Stimulated activated naive CD8-positive, alpha-beta T cell treated with anti-CD3 and anti-CD28 coated beads, Interleukin-15, Interleukin-2, amounts not matched to agents 100 U/mL and 50 U/mL, for 24 hours (primary cell): ENCODE results near the gene MOK.

Source experiments
- ATAC-seq: fragments of 150-1000 bp; cut with Tn5 transposase; one replicate; pipeline ENCODE4 v1.10.0; 2021
- DNase-seq: peaks from one replicate; pipeline ENCODE4 v3.0.0; 2021

MOK gene

DNA sequence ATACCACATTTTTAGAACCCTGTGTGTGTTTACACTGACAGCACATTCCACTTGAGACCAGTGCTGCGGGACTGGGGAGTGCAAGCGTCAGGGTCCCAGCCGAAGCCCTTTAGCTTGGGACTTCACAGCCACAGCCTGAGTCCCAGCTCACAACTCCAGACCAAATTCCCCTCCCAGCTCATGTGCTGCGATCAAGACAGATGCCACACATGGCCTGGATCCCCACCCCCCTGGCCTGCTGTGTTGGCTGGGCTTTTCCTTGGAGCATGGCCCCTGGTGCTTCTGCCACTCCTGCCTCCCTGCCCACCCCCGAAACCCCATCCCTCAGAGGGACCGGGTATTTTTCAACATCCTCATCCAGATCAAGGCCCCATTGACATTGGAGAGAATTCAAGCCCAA is 101.6 kb downstream of the MOK start:
- ATAC-seq: no peak

DNA sequence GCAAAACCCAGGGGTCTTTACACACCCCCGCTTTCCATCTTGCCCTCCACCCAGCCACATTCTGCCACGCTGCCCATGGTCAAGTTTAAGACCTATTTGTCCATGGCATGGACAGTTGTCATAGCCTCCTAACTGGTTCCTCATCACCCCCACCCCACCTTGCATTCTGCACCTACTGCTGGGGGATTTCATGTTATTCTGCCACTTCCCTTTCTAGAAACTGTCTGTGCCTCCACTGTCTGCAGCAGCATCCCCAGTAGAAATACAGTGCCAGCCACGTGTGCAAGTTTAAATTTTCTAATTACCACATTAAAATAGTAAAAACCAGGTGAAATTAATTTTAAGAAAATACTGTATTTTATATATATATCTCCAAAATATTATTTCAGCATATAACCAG is 102.0 kb downstream of the MOK start:
- DNase-seq (no peak), ATAC-seq (no peak)

More for the DNA sequence above, 101.6 kb downstream of the MOK start:
- DNase-seq: no peak

DNA sequence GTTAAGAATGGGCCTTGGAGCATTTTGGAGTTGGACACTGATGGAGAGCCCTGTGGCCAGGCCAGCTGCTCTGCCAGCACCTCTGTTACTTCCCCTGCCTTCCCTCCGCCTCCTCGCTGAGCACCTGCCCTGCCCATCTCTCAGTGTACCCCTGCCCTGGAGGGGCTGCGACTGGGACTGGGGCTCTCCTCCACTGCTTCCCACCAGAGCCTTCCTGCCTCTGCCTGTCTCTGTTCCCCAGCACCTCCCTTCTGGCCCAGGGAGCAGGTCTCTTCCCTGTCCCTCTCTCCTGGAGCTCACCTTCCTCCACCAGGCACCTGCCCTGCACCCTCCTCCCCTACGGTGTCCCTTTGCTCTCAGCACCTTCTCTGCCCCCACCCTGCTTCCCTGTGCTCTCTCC is 103.2 kb downstream of the MOK start:
- DNase-seq: no peak
- ATAC-seq: no peak

DNA sequence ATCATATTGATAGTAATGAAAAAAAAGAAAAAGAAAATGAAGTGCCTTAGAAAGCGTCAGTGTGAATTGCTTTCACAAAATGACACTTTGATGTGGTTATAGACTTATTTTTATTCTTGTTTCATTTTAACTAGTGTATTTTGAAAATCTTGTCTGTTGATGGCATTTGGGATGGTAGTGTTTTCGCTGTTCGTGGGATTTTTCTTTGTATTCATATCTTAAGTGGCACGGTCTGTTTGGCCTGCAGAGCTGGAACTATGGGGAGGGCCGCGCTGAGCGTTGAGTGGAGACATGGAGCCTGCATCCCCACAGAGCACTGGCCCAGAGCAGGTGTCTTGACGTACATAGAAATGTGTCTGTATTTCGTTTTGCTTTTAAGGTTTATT is 103.6 kb downstream of the MOK start:
- peak; percentile 36 for DNase-seq
- peak; percentile 65 for ATAC-seq

DNA sequence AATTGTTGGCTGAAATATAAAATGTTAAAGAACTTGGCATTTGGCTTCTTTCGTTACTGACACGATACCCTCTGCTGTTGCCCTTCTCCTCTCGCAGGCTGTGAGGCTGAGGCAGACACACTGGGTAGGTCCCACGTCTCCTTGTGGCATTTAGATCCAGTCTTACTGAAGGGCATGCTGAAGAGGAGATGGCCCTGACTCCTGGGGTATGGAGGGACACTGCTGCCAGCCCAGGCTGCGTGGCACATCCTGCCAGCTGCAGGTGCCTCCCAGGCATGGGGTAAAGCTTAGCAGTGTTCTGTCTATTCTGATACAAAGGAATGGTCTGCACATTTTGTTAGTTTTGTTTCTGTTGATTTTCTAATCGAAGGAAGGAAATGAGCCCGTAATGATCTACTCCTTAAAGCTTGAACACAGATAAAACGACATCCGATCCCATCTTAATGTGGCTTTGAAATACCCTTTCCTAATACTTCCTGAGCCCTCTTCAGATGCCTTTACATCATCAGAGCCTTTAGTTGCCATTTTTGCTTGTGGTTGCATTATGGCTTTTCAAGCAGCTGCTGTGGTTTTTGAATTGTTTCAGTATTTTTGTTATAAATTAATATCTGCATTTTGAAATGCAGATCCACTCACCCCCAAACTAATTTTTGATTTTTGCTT is 104.1 kb downstream of the MOK start:
- ATAC-seq (peak; percentile 14), DNase-seq (peak; percentile 14)

DNA sequence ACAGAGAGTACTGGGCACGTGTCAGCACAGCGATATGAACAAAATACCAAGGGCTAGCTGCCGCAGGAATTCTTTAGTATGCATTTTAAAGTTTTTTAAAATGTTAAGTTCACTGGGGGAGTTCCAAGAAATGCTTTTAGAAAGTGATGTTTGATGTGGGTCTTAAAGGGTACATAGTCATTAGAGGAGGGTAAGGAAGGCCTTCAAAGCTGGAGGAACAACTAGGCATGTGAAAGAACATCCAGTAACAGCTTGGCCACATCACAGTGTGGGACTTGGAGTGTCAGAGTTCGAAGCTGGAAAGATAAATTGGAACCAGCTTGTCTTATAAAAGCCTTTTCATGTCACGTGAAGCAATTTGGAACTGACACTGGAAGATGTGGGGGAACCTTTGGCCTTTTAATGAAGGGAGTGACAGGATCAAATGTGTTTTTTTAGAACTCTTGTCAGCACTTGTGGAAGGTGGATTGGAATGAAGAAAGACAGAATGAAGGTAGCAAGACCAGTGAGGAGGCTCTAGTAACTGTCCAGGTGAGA is 107.6 kb downstream of the MOK start:
- ATAC-seq (peak; percentile 60), DNase-seq (no peak)

DNA sequence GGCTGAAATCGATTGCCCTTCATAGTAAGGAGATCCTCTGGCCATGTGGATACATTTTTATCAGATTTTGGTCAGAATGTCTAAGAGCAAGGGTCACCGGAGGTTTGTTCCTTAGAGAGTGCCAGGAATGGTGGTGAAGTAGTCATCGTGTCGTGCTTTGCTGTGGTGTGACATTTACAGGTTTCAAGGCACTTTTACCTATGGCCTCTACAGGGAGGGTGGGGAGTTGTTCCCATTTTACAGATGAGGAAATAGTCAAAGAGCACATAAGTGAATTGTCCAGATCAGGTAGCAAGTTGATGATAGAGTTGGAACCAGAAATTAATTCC is 108.1 kb downstream of the MOK start:
- ATAC-seq (peak; percentile 53), DNase-seq (no peak)

DNA sequence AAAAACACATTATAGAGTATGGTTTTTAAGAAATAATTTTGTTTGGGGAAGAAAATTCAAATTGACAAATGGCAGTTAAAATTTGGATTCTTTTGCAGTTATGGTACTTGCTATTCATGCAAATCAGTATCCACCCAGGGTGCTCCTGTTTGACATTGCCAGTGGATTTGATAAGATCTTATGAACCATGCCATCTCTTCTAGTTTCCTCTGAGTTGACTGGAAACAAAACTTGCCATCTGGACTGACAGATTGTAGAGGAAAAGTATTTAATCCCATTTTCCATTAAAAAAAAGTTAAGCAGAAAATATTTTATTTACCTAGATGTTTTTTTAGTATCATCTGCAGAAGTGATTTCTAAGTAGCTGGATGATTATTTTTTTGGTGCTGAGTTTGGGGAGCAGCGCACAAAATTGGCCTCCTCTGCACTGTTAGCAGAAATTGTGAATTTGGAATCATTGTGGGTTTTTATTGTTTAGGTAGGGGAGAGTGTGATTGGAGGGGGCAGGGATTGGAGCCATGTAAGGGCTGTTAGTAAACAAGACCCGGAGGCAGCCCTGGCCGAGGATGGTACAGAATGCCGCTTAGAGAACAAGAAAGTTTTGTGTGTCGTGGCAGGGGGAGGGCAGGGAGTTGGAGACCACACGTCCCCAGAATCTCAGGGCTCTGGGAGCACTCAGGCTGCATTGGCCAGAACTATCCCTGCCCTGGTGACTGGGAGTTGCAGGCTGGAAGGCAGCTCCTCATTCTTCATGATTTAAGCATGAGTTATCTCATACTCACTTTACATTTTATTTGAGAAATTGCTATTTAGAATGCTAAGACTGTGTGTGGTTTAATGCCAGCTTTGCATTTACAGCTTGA is 108.7 kb downstream of the MOK start:
- ATAC-seq: no peak

DNA sequence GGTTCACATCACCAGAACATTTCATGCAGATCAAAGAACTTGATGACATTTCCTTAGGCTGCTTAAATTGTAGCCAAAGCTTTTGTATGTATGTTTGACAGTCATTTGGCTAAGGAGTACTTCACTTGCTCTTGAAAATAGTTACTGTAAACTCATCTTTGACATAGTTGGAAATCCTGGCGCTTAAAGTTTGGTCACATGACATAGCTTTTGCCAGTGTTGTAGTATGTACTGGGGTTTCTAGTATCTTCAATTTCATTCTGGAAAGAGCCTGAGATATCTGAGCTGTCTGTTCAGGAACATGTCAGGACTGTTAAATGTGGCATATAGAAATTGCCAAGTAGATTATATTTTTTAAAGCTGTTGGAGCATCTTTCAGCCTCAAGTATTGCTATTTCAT is 109.5 kb downstream of the MOK start:
- ATAC-seq: no peak
- DNase-seq: no peak

More for the DNA sequence above, 108.7 kb downstream of the MOK start:
- DNase-seq: no peak

DNA sequence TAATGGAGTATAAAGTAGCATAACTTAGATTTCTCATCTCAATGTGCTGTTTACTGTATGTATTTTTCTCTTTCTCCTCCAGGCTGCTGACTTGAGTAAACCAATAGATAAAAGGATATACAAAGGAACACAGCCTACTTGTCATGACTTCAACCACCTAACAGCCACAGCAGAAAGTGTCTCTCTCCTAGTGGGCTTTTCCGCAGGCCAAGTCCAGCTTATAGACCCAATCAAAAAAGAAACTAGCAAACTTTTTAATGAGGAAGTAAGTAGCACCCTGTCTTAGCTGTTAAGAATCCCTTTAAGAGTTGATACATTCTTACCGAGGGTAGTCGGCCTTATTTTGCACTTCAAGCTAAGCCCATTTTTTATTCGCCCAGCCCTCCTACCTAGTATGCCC is 110.1 kb downstream of the MOK start:
- ATAC-seq (no peak), DNase-seq (no peak)

DNA sequence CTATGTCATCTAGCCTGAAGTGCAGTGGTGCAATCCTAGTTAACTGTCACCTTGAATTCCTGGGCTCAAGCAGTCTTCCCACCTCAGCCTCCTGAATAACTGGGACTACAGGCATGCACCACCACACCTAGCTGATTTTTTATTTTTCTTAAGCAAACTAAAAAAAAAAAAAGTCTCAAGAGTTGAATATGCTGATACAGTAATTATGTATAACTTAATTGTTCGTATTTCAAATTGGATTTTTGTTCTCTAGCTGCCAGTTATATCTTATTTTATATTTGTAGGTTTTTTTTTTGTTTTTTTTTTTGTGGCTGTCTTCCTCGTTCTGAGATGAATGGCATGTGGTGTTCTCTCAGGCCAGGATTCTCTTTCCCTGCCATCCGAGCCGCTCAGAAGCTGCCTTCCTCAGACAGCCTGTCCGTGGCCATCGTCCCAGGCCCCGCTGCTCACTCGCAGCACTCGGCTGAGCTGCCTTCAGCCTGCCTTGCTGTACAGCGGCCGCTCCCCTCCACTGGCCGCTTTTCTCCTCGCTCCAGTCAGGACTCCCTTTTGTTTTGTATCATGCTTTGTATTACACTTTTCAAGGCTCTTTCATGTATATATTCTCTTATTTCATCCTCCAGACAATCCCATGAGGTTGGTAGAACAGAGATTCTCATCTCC is 112.0 kb downstream of the MOK start:
- ATAC-seq: no peak
- DNase-seq: no peak

DNA sequence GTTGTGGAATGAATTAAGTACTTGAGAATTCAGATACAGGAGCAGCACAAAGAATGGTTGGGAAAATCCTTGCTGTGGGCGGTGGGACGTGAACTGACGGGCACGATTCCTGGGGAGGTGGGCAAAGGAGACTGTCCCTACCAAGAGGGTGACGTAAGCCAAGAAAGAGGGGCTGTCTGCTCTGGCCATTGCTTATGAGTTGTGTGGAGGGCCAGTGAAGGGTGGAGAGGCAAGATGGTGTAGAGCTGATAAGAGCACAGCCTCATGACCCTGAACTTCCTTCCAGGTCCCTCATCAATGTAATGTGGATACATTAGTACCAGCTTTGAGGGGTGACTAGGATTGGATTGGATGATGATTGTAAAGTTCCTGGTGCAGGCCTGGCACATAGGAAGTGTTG is 115.1 kb downstream of the MOK start:
- no peak for DNase-seq
- ATAC-seq: no peak

DNA sequence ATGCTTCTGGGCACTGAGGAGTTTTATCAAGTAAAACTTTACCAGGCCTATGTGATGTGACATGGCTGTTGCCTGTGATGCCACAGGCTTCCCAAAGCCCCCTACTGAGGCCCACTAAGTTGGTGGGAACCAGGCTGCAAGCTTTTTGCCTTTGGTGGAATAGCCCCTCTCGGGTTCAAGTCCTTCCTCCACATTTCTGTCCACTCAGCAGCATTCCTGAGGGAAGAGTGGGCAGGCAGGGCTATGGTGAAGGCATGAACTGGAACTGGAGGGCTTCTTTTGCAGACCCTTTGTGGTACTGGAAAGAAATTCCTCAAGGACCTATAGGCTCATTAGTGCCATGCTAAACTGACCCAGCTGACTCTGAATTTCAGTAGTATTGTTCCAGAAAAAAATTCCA is 116.8 kb downstream of the MOK start:
- no peak for DNase-seq
- no peak for ATAC-seq

DNA sequence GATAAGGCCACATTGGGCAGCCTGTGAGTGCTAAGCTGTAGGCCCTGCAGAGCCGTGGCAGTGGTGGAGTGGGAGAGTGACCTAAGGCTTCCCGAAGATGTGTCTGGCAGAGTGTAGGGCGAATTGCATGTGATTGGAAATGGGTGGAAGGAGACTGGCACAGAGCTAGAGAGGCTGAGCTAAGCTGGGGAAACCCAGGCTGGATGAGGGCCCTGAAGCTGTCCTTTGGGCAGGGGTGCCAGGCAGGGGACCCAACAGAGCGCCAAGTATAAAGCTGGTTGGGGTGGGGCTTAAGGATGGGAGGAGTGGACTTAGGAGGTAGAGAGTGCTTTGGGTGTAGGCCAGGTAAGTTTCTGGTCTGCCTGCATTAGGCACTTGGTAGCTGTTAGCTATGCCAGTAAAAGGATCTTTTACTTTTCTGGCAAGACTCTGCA is 117.4 kb downstream of the MOK start:
- no peak for DNase-seq

DNA sequence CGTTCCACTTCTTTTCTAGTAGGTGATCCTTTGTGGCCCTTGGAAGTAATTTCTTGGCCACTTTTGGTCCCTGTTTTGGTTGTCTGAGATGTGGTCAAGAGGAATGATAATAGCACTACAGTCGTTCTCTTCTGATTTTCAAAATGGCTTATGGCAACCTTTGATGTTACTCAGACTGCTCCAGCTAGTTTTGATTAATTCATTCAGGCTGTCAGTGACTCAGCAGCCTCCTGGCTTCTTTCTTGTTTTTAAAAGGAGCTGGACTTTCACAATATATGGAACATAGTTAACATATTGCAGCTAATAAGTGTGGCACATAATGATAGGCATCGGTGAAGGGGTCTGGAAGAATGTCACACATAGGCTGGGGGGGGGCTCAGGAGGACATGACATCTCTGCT is 117.9 kb downstream of the MOK start:
- DNase-seq (no peak), ATAC-seq (no peak)

More for the DNA sequence above, 117.4 kb downstream of the MOK start:
- ATAC-seq: no peak

DNA sequence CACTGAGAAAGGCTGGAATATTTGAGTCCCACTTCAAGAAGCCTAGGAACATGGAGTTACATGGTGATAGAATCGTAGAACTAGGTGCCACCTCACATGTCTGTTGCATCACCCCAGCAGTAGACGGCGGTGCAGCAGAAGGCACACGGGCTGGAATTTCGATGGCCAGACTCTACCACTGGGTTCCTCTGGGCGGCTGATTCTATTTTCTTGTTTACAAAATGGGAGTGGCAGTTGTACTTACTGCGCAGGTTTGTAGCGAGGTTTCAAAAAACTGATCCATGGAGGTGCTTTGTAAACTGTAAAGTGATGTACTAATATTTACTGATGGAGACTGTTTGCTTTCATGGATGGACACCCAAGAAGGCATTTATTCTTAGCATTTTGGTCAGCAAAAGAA is 119.6 kb downstream of the MOK start:
- DNase-seq (no peak), ATAC-seq (no peak)

DNA sequence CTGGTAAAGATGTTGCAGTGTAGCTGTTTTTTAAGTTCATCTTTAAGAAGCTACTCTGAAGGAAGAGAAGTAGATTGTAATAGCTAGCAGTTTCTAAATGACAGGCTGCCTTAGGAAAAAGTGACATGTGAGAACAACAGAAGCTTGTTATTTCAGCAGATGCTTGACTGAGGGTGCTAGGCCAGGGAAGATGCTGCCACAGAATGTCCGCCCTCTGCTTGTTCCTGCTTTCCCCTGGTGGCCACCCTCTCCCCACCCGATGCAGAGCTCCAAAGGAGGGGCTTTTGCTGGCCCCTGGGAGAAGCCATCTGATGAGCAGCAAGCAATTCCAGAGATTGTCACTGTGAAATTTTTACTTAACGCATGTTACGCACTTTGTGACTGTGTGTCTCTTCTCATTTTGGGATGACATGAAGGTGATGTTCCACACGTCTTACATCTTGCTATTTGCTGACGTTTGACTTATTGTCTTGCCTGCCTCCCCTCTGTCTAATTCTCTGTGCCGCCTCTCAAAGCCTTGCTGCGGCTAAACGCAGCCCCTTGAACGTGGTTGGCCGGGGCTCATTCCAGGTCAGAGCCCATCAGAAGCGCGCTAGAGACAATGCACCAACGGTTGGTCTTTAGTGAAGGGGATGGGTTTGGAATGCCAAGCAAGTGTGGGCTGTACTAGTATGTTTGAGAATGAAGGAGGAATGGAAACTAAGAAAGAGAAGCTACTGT is 120.5 kb downstream of the MOK start:
- DNase-seq (peak; percentile 45), ATAC-seq (peak; percentile 77)

DNA sequence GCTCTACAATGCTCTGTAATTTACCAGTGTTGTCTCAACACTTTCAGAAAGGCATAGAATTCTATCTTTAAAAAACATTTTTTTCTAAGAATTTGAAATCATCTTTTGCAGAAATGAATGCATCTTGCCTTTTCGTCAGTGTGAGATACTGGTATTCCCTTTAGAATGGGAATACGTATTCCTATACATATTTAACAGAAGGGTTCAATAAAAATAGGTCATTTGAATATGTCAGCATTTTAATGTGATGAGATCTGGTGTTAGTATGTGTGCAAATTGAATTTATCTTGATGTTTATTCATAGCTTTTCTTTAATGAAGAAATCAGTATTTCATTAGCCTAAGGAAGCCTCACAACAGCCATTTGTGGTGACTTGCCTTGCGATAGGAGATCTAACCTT is 121.1 kb downstream of the MOK start:
- no peak for ATAC-seq
- no peak for DNase-seq

DNA sequence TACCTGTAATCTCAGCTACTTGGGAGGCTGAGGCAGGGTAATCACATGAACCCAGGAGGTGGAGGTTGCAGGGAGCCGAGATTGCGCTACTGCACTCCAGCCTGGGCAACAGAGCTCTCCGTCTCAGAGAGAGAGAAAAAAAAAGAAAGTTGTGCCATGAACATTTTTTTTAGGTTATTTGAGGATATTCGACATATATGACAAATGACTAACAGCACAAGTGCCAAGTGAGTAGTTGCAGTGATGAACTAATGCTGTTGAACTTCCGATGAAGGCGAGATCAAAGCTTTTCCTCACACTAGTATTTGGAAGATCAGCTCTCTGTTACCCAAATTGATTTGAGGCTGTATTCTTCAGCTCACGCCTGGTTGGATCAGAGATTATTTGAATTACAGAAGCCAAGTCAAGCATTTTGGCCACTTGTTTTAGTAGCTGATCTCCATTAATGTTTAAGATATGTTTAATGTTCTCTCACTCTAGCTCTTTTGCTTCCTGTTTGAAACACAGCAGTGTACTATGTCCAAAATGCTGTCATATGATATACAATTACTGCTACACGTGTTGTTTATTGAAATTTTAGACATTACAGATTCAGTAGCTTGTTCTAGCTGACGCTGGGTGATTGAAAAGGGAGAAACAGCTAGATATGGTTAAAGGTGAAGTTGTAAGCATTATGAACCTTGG is 121.9 kb downstream of the MOK start:
- no peak for DNase-seq
- no peak for ATAC-seq

DNA sequence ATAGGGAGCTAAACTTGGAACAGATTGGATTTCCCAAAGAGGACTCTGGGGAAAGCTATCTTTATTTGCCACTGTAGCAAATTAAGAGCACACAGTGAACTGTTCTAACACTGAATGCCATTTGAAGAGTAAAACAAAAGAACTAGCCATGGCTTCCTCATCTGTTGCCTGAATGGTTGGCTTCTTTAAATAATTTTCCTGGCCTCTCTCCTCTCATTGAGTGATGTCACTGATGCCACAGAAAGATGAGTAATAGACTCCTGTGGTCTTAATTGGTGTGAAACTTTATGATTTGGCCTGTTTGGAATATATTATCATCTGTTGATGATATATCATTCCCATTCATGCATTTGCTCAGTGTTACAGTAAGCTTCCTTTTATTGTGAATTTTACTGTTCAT is 122.8 kb downstream of the MOK start:
- DNase-seq (no peak), ATAC-seq (peak; percentile 83)

DNA sequence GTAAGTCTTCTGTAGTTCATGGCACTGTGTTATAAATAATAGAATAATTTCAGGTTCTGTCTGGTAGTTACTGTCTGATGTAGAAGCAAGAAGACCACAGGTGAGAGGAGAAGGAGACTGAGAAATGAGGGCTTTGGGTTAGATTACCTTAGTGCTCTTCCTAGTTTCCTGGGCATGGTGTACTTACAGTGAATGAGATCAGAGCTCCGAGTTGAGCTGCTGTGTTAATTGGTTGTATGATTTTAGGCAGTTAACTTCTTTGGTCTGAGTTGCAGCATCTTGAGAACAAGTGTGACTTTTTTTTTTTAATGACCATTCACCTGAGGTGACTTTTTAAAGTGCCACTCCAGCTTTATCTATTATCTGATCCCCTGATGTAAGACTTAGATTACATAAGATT is 123.8 kb downstream of the MOK start:
- ATAC-seq (no peak), DNase-seq (no peak)
